Osteocyte (in vitro differentiated cells): ENCODE data around the gene ULBP2. TPM values are rescaled to one million over a fixed set of nuclear protein-coding genes. Genes with fewer than 3 reads are reported as not detected.

Source experiments
- DNase-seq: peaks from one replicate; pipeline ENCODE4 v3.0.0; 2021; ENCODE audit warnings: mixed read lengths; ENCODE audit not compliant: unreplicated experiment; ENCODE audit errors: extremely low spot score
- H3K27ac Mint-ChIP-seq: one replicate; pipeline ENCODE4 v1.8.0; 2021; ENCODE audit warnings: mild to moderate bottlenecking, mixed read lengths; ENCODE audit not compliant: unreplicated experiment
- H3K27me3 Mint-ChIP-seq: one replicate; pipeline ENCODE4 v1.8.0; 2021; ENCODE audit warnings: mixed read lengths; ENCODE audit not compliant: unreplicated experiment
- H3K36me3 Mint-ChIP-seq: one replicate; pipeline ENCODE4 v1.8.0; 2021; ENCODE audit warnings: mixed read lengths; ENCODE audit not compliant: unreplicated experiment
- H3K4me1 Mint-ChIP-seq: one replicate; pipeline ENCODE4 v1.8.0; 2021; ENCODE audit warnings: mixed read lengths; ENCODE audit not compliant: unreplicated experiment
- H3K4me3 Mint-ChIP-seq: one replicate; pipeline ENCODE4 v1.8.0; 2021; ENCODE audit warnings: mild to moderate bottlenecking, moderate library complexity, mixed read lengths; ENCODE audit not compliant: unreplicated experiment
- H3K9me3 Mint-ChIP-seq: one replicate; pipeline ENCODE4 v1.8.0; 2021; ENCODE audit warnings: mixed read lengths; ENCODE audit not compliant: unreplicated experiment
- total RNA-seq: library from RNA; stranded (reverse); gene quantifications from 2 replicates; pipeline ENCODE4 v1.2.1, GENCODE V29; 2021
- TF ChIP-seq, protein P1 (sequence below): fragments of 200-600 bp; sonication (generic); IDR thresholded peaks from 2 replicates; pipeline ENCODE4 v1.5.0; 2021; ENCODE audit warnings: antibody characterized with exemption, mild to moderate bottlenecking, moderate library complexity

Gene ULBP2
- total RNA-seq, 1 donor from 2014 or later, result 2.1 TPM

GRCh38 chr6:149931501-149931900, 10.3 kb upstream of the ULBP2 start:
- no peak overlapping the region for H3K4me3 Mint-ChIP-seq
- peaks cover 2% of the 10 kb centered on the region for H3K36me3 Mint-ChIP-seq
- TF ChIP-seq, protein P1, sequence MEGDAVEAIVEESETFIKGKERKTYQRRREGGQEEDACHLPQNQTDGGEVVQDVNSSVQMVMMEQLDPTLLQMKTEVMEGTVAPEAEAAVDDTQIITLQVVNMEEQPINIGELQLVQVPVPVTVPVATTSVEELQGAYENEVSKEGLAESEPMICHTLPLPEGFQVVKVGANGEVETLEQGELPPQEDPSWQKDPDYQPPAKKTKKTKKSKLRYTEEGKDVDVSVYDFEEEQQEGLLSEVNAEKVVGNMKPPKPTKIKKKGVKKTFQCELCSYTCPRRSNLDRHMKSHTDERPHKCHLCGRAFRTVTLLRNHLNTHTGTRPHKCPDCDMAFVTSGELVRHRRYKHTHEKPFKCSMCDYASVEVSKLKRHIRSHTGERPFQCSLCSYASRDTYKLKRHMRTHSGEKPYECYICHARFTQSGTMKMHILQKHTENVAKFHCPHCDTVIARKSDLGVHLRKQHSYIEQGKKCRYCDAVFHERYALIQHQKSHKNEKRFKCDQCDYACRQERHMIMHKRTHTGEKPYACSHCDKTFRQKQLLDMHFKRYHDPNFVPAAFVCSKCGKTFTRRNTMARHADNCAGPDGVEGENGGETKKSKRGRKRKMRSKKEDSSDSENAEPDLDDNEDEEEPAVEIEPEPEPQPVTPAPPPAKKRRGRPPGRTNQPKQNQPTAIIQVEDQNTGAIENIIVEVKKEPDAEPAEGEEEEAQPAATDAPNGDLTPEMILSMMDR, result no peak
- H3K27ac Mint-ChIP-seq, result no peak overlapping the region
- no peak for DNase-seq
- H3K9me3 Mint-ChIP-seq, result no peaks in the 10 kb centered on the region
- H3K27me3 Mint-ChIP-seq, result peaks cover 86% of the 10 kb centered on the region
- H3K4me1 Mint-ChIP-seq, result no peaks in the 10 kb centered on the region

- Mint-ChIP-seq H3K4me3 (no peak overlapping the region), H3K9me3 (no peaks in the 10 kb centered on the region), H3K36me3 (peaks cover 2% of the 10 kb centered on the region), H3K4me1 (peaks cover under 1% of the 10 kb centered on the region), H3K27me3 (peaks cover 92% of the 10 kb centered on the region), H3K27ac (no peak overlapping the region)
- DNase-seq, result peak; percentile 36
- TF ChIP-seq, protein P1, result no peak
Observed at GRCh38 chr6:149933036-149933435, 8.8 kb upstream of the ULBP2 start.

DNA sequence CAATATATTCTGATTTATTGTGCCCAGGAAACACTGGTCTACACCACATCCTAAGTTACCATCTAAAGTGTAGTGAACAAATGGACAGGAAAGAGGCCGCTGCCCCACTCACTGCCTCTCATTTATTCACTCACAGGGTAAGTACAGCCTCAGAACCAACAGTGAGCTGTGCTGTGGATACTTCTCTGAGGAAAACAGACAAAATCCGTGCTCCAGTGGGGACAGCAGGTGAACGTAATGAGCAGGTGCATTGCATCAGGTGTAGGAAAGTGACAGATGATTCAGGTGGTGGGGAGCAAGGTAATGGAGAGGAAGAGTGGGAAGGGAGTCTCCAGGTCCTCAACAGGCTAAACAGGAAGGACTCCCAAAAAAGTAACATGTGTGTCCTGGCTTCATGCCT, 8.4 kb upstream of the ULBP2 start:
- Mint-ChIP-seq H3K9me3 (no peaks in the 10 kb centered on the region), H3K27ac (no peak overlapping the region), H3K36me3 (peaks cover 2% of the 10 kb centered on the region), H3K27me3 (peaks cover 92% of the 10 kb centered on the region), H3K4me3 (no peak overlapping the region), H3K4me1 (peaks cover 4% of the 10 kb centered on the region)
- DNase-seq, result peak; percentile 17
- TF ChIP-seq, protein P1, result no peak

GRCh38 chr6:149934249-149935156, 7.3 kb upstream of the ULBP2 start:
- H3K27me3 Mint-ChIP-seq, result peaks cover 90% of the 10 kb centered on the region
- peak; percentile 84 for DNase-seq
- H3K4me1 Mint-ChIP-seq, result peaks cover 13% of the 10 kb centered on the region
- H3K4me3 Mint-ChIP-seq, result no peak overlapping the region
- H3K27ac Mint-ChIP-seq, result no peak overlapping the region
- H3K36me3 Mint-ChIP-seq, result peaks cover 2% of the 10 kb centered on the region
- H3K9me3 Mint-ChIP-seq, result no peaks in the 10 kb centered on the region
- TF ChIP-seq, protein P1, result peak; percentile 82

DNA sequence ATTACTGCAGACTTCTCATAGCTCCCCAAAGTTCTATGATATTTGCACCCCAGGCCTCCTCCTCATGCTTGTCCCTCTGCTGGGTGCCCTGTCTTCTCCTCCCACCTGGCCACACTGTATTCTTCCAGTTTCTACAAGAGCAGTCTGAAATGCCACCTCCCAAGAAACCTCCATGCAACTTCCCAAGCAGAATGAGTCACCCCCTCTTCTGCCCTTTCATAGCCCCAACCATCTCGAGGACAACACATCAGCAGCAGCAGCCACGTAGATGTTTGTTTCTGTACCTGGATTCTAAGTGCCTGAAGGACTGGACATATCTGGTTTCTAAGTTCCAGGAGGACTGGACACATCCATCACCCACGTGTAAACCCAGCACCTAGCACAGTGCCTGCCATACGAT, 6.6 kb upstream of the ULBP2 start:
- TF ChIP-seq, protein P1, result no peak
- Mint-ChIP-seq H3K27me3 (peaks cover 90% of the 10 kb centered on the region), H3K27ac (no peak overlapping the region), H3K36me3 (peaks cover under 1% of the 10 kb centered on the region), H3K4me3 (no peak overlapping the region), H3K9me3 (no peaks in the 10 kb centered on the region), H3K4me1 (peaks cover 13% of the 10 kb centered on the region)
- DNase-seq, result no peak
